NCI-H146 treated with DMSO at 0.1 percent for 48 hours (cell line): ENCODE data around the gene ZNF500.
"Not testable (repeated sequence)": the region's sequence is repeated elsewhere in the genome, so short reads cannot be mapped to it uniquely, and the experiment has no call there.

Experiments
- DNase-seq: peaks from one replicate; lab custom pipeline; 2025; ENCODE audit not compliant: unreplicated experiment; lab: John Stamatoyannopoulos, UW

Gene ZNF500

DNA sequence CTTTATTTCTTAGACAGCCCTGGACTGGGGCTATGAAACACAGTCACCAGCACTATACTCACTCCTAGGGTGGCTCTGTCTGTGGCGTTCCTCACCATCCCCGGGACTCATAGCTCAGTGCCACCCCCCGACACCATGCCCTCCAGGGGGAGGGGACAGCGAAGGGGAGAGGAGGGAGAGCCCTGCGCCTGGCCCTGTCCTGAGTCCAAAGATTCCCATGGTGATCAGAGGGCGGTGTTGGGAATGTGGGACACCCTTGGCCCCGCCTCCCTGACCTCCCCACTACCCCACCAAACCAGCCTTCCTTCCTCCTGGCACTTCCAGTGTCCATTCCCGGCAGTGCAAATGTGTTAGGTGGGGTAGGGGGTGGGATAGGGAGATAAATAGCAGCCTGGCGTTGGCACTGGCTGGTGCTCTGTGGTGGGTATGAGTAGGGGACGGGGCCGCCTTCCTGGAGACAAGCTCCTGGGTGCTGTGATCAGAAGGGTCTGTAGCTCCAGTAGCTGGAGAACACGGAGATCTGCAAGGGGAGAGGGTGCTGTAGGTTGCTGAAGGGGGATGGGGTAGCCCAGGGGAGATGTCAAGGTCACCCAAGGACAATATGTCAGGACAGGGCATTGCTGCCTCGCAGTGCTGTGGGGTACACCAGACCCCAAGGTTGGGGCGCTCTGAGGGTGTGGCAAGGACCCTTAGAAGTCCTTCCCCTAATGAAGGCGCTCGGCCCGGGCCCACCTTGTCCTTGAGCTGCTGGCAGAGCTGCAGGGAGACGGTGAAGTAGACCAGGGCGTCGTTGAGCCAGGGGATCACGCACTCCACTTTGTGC lies 30.2 kb upstream of the ZNF500 start:
- DNase-seq, result no peak

DNA sequence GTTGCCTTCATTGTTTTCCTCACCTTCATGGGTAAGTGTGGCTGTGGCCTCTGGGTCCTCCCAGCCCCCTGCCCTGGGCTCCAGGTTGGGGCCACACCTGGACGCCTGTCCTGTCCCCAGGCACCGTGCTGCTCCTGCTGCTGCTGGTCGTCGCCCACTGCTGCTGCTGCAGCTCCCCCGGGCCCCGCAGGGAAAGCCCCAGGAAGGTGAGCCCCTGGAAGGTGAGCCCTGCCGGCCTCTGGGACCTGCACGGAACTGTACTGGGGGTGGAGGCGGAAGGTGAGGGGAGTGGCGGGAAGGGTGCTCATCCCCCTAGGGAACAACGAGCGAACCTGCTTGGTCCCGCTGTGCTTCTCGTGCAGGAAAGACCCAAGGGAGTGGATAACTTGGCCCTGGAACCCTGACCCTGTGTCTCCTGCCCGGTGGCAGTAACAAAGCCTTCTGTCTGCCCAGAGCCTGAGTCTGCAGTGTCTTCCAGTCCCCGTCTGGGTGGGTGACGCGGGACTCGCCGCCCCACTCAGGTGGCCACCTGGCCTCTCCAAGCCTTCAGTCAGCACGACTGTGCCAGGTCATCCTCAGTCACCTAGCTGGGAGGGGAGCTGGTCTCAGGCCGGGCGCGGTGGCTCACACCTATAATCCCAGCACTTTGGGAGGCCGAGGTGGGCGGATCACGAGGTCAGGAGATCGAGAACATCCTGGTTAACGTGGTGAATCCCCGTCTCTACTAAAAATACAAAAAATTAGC lies 29.0 kb upstream of the ZNF500 start:
- DNase-seq, result peak; percentile 15

DNA sequence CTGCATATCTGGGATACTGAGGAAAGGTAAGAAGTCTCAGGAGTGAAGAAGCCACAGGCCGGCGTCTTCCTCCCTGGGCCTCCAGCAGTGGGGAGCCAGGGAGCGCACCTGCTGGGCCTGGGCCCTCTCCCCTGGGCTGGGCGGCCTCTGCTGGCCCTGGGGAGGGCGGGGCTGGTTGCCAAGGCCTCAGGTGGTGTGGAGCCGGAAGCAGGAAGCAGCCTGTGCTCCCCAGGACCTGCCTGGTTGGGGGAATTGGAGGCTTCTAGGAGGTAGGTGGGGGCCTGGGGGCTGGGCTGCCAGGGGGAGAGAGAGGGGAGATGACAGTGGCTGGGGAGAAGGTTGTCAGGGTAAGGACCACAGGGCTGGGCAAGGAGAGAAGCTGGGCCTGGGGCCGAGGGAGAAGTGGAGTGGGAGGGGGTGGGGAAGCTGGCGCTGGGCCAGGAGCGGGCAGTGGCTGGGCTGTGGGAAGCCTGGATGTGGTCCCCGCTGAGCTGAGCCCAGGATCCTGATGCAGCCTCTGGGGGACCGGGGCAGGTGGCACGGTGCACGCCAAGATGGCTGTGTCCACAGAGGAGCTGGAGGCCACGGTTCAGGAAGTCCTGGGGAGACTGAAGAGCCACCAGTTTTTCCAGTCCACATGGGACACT lies 28.3 kb upstream of the ZNF500 start, which contains the start of gene SMIM22:
TSS of gene SMIM22 (plus strand) at position 189 of the 647 bp plus-strand sequence. CDS start at position 555, 366 bp downstream.
- peak; percentile 89 for DNase-seq

DNA sequence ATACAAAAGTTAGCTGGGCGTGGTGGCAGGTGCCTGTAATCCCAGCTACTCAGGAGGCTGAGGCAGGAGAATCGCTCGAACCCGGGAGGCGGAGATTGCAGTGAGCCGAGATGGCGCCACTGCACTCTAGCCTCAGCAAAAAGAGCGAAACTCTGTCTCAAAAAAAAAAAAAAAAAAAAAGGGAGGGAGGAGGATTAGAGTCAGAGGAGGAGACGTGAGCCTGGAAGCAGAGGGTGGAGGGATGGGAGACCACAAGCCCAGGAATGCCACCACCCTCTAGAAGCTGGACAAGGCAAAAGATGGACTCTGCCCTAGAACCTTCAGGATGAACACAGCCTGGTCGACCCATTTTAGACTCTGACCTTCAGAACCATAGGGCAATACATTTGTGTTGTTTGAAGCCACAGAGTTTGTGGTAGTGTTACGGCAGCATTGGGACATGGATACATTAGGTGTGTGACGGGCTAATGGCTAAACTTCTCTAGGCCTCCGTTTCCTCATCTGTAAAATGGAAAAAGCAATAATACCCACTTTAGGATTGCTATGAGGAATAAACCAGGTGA lies 26.1 kb upstream of the ZNF500 start:
- DNase-seq, result no peak

DNA sequence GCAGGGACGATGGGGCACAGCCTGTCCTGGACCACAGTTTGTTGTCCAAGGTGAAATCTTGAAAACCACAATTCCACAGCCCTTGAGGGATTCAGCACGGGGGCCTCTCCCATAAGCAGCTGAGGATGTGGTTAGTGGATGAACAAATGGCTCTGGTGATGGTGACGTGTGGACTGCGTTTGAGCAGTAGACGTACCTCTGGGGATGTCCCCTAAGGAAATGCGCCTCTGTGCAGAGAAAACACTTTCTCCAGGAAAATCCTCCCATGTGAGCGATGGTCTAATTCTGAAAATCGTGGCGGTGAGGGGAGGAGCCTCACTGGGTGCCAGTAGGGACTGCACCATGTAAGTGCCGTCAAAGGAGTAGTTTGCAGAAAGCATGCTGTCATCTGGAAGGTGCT lies 23.9 kb upstream of the ZNF500 start:
- DNase-seq, result no peak

DNA sequence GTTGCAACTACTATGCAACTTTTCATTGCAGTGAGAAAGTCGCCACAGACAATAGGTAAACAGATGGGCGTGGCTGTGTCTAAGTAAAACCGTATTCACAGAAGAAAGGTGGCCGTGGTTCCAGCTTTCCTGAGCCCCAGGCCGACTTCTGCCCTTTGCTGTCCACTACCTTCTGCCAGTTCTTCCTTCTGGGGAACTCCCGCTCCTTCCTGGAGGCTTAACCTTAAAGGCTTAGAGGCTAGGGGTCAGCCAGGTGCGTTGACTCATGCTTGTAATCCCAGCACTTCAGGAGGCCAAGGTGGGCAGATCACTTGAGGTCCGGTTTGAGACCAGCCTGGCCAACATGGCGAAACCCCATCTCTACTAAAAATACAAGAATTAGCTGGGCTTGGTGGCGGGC lies 23.3 kb upstream of the ZNF500 start:
- no peak for DNase-seq

DNA sequence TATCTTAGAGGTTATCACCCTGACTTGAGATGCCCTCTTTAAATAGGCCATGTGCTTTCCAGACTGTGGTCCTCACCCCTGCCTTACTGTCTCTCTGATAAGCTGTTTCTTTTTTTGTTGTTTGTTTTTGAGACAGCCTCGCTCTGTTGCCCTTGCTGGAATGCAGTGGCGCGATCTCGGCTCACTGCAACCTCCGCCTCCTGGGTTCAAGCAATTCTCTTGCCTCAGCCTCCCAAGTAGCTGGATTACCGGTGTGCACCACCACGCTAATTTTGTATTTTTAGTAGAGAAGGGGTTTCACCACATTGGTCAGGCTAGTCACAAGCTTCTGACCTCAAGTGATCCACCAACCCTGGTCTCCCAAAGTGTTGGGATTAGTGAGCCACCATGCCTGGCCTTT lies 21.9 kb upstream of the ZNF500 start:
- no peak for DNase-seq

DNA sequence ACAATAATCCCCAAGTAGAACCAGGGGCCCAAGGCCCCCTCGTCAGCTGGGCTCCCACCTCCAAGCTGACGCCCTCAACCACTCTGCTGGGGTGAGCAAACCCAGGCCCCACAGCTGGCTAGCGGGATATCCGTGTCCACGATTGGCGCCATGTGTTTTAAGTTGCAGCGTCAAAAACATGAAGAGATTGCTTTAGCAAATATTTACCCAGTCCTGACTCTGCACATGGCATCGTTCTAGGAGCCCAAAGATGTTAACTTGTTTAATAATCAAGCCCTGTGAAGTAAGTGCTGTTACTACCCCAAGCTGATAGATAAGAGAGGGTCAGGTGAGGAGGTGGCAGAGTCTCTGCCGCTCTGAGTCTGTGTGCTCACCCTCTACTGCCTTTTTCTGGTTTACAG lies 21.5 kb upstream of the ZNF500 start:
- DNase-seq, result peak; percentile 16

DNA sequence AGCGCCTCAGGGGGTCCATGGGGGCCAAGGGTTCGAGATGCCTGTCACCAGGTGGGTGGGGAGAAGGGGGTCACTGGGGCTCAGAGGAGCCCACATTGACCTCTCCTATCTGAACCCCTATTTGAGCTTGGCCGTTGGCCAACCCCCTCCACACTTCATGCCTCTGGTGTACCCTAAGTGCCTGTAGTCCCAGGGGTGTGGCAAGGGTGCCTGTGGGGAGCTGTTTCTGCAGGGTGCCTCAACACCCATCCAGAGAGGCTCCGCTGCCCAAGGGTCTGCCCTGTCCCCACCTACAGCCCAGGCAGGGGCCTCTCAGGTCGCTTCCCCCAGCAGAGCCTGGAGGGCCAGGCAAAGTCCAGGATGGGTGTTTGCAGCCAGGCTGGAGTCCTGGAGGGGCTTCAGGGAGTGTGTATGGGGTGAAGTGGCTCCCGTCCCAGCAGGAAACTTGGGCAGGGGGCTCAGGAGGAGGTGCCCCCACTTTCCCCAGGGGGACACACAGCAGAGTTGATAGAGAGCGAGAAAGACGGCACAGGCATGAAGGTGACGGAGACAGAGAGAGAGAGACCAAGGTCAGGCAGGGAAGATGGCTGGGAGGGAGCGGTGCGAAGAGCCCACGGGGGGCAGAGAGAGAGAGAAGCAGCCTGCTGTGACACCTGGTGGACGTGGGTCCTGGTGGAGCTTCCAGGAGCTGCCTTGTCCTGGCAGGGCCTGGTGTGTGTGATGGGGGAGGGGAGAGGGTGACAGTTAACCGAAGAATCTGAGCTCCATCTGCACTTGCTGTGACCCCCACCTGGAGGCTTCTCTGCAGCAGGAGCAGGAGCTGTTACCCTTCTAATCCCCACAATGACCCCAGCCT lies 20.9 kb upstream of the ZNF500 start, which contains the start of gene SEPTIN12:
TSS of gene SEPTIN12 (minus strand) at position 719 of the 856 bp plus-strand sequence. CDS start at position 19, 700 bp downstream.
- DNase-seq, result peak; percentile 16

DNA sequence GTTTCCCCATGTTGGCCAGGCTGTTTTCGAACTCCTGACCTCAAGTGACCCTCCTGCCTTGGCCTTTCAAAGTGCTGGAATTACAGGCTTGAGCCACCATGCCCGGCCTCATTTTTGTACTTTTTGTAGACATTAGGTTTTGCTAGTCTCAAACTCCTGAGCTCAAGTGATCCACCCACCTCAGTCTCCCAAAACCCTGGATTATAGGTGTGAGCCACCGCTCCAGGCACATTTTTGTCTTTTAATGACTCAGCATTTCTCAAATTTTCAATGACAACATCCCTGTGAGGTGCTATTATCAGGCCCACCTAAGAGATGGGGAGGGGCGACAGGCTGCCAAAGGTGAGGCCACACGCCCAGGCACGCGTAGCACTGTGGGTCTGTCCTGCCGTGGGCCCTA lies 20.1 kb upstream of the ZNF500 start:
- no peak for DNase-seq

DNA sequence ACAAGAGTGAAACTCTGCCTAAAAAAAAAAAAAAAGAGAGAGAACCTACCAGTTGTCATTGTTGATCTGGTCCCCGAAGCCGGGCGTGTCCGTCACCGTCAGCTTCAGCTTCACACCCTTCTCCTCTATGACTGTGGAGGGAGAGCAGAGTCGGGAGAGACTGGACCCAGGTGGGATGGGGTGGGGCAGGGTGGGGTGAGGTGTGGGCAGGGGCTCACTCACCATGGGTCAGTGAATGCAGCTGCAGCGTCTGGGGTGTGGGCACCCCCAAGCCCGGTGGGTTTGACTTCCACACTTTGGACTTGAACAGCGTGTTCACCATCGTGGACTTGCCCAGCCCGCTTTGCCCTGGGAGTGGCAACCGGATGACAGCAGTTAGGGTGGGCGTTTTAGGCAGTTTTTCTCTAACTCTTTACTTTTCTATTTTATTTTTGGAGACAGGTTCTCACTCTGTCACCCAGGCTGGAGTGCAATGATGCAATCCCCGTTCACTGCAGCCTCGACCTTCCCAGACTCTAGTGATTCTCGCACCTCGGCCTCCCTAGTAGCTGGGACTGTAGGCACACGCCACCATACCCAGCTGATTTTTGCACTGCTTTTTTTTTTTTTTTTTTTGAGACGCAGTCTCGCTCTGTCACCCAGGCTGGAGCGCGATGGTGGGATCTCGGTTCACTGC lies 18.9 kb upstream of the ZNF500 start:
- DNase-seq, result no peak

DNA sequence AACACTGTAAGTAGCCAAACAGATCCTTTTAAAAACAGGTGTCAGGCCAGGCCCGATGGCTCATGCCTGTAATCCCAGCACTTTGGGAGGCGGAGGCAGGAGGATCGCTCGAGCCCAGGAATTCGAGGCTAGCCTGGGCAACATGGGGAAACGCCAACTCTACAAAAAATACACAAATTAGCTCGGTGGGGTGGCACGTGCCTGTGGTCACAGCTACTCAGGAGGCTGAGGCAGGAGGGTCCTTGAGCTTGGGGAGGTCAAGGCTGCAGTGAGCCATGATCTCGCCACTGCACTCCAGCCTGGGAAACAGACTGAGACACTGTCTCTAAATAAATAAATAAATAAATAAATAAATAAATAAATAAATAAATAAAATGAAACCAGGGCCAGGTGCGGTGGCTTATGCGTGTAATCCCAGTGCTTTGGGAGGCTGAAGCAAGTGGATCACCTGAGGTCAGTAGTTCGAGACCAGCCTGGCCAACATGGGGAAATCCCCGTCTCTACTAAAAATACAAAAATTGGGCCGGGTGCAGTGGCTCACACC lies 17.6 kb upstream of the ZNF500 start:
- not testable (repeated sequence) for DNase-seq

DNA sequence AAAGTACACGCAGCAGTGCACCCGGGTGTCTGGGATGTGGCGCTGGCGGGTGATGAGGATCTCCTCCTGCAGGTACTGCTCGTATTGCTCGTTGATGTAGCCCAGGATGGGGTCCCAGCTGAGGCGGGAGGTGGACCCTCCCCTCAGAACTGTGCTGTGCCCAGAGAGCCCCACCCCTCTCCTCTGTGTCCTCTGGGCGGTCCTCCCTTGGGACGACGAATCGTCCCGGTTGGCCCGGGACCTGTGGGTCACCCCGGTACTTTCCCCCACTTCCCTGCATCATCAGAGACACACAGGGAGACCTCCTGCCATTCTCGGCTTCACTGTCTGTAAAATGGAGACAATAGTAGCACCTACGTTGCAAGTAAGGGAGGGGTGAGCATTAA lies 17.0 kb upstream of the ZNF500 start:
- no peak for DNase-seq

DNA sequence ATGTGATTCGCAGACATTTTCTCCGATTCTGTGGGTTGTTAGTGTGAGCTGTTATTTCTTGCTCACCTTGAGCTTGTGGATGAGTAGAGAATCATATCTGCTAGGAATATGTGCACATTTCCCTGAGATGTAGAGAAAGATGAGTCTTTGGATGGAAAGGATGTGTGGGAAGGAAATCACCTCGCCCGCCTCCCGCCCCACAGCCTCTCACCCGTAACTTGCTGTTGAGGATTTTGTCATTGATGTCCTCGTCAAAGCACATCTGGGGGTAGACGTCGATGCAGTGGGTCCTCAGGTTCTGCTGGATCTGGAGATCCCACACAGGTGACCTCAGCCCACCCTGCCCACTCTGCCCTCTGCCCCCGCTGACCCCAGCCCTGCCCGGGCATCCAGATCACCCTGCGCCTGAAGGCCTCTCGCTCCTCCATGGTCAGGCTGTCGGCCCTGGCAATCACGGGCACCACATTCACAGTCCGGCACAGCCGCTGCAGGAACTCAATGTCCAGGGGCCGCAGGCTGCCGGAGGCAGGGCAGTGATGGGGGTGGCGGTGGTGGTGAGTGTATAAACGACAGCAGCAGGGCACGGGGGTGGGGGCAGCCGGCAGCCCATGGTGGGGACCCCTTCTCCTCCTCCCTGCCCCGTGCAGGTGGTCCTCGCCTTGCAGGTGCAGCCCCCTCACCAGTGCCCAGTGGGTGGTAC lies 16.4 kb upstream of the ZNF500 start:
- DNase-seq, result no peak

DNA sequence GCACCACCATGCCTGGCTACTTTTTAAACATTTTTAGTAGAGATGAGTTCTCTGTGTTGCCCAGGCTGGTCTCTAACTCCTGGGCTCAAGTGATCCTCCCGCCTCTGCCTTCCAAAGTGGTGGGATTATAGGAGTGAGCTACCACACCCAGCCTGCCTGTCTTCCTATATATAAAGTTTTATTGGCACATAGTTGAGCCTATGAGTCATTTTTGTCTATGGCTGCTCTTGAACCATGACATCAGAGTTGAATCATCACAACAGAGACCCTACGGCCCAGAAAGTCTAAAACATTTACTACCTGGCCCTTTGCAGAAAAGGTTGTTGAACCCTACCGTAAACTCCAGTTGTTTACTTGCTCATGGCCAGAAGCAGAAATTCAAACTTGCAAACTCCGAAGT lies 13.3 kb upstream of the ZNF500 start:
- DNase-seq, result no peak

DNA sequence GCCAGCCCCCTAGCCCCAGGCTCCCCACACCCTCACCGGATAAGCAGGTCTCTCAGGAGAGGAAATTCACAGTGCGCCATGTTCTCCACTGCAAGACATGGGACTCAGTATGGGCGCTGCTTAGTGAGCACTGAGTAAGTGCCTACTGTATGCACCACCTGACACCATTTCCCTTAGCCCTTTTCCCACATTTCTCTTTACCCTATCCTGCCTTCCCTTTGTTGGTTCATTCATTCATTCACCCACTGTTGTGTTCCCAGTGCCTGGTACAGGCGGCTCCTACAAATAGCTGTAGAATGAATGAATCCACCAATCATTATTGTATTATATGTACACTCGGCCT lies 11.1 kb upstream of the ZNF500 start:
- no peak for DNase-seq

DNA sequence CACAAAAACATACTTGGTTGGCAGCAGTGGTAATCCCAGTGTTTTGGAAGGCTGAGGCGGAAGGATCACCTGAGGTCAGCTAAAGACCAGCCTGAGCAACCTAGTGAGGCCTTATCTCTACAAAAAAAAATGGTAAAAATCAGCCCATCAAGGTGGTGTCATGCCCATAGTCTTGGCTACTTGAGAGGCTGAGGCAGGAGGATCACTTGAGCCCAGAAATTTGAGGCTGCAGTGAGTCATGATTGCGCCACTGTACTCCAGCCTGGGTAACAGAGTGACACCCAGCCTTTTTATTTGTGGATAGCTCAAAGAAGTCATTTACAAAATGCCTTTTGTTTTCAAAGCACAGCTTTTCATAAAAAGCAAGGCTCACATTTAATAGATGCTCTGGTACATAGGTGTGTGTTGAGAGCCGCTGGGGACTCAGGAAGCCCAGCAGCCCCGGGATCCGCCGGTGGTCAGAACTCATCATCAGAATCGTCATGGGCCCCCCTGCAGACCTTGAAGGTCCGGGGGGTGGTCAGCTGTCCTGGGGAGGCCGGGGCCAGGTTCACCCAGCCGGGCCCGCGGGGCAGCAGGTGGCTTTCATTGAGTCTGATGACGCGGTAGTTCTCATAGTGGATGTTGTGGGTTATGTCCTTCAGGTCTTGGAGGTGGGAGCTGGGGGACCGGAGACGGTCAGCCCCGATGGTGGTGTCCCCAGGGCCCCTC lies 10.5 kb upstream of the ZNF500 start:
- DNase-seq, result no peak

DNA sequence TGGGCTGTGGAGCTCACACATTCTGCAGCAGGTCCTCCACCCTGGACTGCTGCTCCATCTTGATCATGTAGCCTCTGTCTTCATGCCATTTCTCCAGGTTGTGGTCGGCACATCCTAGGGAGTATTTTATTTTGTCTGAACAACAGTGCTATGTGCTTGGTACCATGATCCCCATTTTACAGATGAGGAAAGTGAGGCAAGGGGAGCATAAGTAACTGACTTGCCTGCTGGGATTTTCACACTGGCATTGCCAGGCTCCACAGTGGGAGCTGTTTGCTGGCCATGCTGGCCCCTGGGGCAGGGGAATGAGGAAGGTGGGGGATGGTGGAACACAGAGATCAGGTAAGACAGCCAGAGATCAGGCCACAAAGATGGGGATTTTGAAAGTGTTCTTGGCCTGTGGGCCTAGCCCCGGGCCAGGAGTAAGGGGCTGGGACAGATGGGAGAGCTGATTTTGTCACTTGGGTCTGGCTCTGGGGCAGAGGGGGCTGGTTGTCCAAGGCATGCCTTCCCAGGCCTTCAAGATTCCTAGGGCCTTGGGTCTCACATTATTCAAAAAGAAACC lies 9.3 kb upstream of the ZNF500 start:
- no peak for DNase-seq
